Gastrocnemius medialis (tissue), 4 donors: ENCODE results near the gene IGFL1. TPM values are rescaled to one million over a fixed set of nuclear protein-coding genes. Genes with fewer than 3 reads are reported as not detected.

Experiments
- ATAC-seq, 2 donors: fragments of 150-250 bp; one replicate each; pipeline ENCODE4 v1.9.1; 2016
- DNase-seq, 2 donors: peaks; one replicate each; pipeline ENCODE4 v3.0.0-alpha.2; 2019
- H3K27ac ChIP-seq, 4 donors: fragments of 200-600 bp; sonication (generic); 1 replicate in 1 of 4; 2 replicates in 3 of 4; pipeline ENCODE4 v1.5.1; 2016 to 2018; ENCODE audit warnings: mild to moderate bottlenecking in 2 of 4, moderate library complexity in 1 of 4
- H3K27me3 ChIP-seq, 3 donors: fragments of 200-600 bp; sonication (generic) in 2 of 3; 1 replicate in 1 of 3; 2 replicates in 2 of 3; pipeline versions ENCODE4 v1.5.1 to v1.6.0; 2016 to 2019; ENCODE audit warnings: mild to moderate bottlenecking in 1 of 3, moderate library complexity in 1 of 3
- H3K36me3 ChIP-seq, 2 donors: fragments of 200-600 bp; sonication (generic) in 1 of 2; one replicate each; pipeline ENCODE4 v1.5.1; 2017 to 2018
- H3K4me1 ChIP-seq, 2 donors: fragments of 200-600 bp; sonication (generic) in 1 of 2; one replicate each; pipeline ENCODE4 v1.5.1; 2016 to 2017; ENCODE audit warnings: mild to moderate bottlenecking in 2 of 2
- H3K4me3 ChIP-seq, 4 donors: fragments of 200-600 bp; sonication (generic) in 3 of 4; 1 replicate in 1 of 4; 2 replicates in 3 of 4; pipeline ENCODE4 v1.5.1; 2016 to 2019; ENCODE audit warnings: mild to moderate bottlenecking in 2 of 4
- H3K9me3 ChIP-seq, 3 donors: fragments of 200-600 bp; sonication (generic) in 2 of 3; 1 replicate in 1 of 3; 2 replicates in 2 of 3; pipeline ENCODE4 v1.5.1; 2016 to 2019
- POLR2A ChIP-seq, 2 donors: fragments of 450-650 bp; IDR thresholded peaks; one replicate each; pipeline ENCODE4 v1.6.1; 2017; ENCODE audit warnings: antibody characterized with exemption in 2 of 2, mild to moderate bottlenecking in 2 of 2, moderate library complexity in 2 of 2
- in situ Hi-C, 4 donors: fragments of 200-750 bp; cut with MboI; loops; one replicate each; pipeline versions ENCODE4 v1.15.0 to v1.8.0; 2017; ENCODE audit warnings: low sequenced_read_pairs in 4 of 4
- intact Hi-C: fragments of 100-400 bp; cut with DNase I; formaldehyde crosslinking; loops from one replicate; pipeline ENCODE4 v1.15.1; 2023; ENCODE audit warnings: low total_unique reads
- total RNA-seq, 4 donors: library from RNA; depleted of rRNA; stranded (reverse); fragments of >200 nt; gene quantifications; one replicate each; pipeline versions ENCODE4 v1.1.0 to v1.2.3, GENCODE V29; 2016
- TF ChIP-seq, protein P1 (sequence below), 5 experiments: fragments of 450-650 bp in 3 of 5; fragments of 200-600 bp in 2 of 5; sonication (generic) in 2 of 5; IDR thresholded peaks in 4 of 5; conservative IDR thresholded peaks in 1 of 5; 1 replicate in 4 of 5; 2 replicates in 1 of 5; pipeline ENCODE4 v1.5.1; 2016 to 2019; ENCODE audit warnings: antibody characterized with exemption in 5 of 5, mild to moderate bottlenecking in 3 of 5, moderate library complexity in 3 of 5

Gene IGFL1
- total RNA-seq, 4 donors from 2014 or later: not detected

DNA sequence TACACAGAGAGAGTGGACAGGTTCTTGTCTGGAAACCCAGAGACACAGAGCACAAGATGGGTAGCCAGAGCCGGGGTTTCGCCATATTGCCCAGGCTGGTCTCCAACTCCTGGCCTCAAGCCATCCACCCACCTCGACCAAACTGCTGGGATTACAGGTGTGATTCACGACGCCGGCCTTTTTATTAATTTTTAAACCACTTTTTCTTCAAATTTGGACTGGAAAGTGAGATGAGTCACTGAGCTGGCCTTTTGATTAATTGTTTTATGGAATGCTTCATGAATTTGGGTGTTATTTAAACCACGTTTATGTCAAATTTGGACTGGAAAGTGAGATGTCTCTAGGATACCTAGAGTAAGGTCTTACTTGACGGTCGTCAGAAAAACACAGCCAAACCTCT lies 12.1 kb upstream of the IGFL1 start:
- in situ Hi-C loops: no loop called here
- H3K4me3 ChIP-seq: no peak overlapping the region

DNA sequence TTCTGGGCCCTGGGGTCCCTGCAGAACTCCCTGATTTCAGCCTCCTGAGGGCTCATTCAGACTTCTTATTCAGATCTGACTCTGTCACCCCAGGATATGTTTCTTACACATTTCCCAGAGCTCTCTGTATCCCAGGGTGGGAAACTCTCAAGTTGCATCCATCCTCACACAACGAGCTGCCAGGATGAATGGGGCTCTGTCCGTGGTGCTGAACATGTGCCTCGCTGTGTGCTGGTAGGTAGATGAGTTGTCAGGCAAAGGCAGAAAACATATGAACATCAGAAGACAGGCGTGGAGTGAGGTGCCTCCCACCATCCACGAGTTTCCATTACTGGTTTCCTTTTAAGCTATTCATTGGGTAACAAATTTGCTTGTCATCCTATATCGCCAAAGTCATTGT lies 11.4 kb upstream of the IGFL1 start:
- ATAC-seq (no peak), DNase-seq (no peak)
- no peak overlapping the region for H3K27ac ChIP-seq
- intact Hi-C loops: no loop called here
- in situ Hi-C loops: no loop called here
- H3K4me3 ChIP-seq: no peak overlapping the region
- H3K9me3 ChIP-seq: no peaks in the 10 kb centered on the region
- no peak for TF ChIP-seq POLR2A (IDR thresholded peaks at IDR 0.05)
- TF ChIP-seq, protein P1, sequence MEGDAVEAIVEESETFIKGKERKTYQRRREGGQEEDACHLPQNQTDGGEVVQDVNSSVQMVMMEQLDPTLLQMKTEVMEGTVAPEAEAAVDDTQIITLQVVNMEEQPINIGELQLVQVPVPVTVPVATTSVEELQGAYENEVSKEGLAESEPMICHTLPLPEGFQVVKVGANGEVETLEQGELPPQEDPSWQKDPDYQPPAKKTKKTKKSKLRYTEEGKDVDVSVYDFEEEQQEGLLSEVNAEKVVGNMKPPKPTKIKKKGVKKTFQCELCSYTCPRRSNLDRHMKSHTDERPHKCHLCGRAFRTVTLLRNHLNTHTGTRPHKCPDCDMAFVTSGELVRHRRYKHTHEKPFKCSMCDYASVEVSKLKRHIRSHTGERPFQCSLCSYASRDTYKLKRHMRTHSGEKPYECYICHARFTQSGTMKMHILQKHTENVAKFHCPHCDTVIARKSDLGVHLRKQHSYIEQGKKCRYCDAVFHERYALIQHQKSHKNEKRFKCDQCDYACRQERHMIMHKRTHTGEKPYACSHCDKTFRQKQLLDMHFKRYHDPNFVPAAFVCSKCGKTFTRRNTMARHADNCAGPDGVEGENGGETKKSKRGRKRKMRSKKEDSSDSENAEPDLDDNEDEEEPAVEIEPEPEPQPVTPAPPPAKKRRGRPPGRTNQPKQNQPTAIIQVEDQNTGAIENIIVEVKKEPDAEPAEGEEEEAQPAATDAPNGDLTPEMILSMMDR (IDR thresholded peaks at IDR 0.05 in 4 of 5, conservative IDR thresholded peaks at IDR 0.05 in 1 of 5): no peak
- peaks cover 0 to 8% (median 0%) of the 10 kb centered on the region in 3 donors for H3K27me3 ChIP-seq
- peaks cover 6 to 13% of the 10 kb centered on the region in 2 donors for H3K4me1 ChIP-seq
- H3K36me3 ChIP-seq: no peaks in the 10 kb centered on the region

More for the DNA sequence above, 12.1 kb upstream of the IGFL1 start:
- no peak for DNase-seq
- Histone ChIP-seq H3K36me3 (no peaks in the 10 kb centered on the region), H3K27me3 (peaks cover 0 to 8% (median 0%) of the 10 kb centered on the region in 3 donors), H3K4me1 (peaks cover 6 to 11% of the 10 kb centered on the region in 2 donors), H3K27ac (no peak overlapping the region), H3K9me3 (no peaks in the 10 kb centered on the region)
- intact Hi-C loops: no loop called here
- no peak for TF ChIP-seq POLR2A (IDR thresholded peaks at IDR 0.05)
- TF ChIP-seq, protein P1 (IDR thresholded peaks at IDR 0.05 in 4 of 5, conservative IDR thresholded peaks at IDR 0.05 in 1 of 5): no peak
- no peak for ATAC-seq

DNA sequence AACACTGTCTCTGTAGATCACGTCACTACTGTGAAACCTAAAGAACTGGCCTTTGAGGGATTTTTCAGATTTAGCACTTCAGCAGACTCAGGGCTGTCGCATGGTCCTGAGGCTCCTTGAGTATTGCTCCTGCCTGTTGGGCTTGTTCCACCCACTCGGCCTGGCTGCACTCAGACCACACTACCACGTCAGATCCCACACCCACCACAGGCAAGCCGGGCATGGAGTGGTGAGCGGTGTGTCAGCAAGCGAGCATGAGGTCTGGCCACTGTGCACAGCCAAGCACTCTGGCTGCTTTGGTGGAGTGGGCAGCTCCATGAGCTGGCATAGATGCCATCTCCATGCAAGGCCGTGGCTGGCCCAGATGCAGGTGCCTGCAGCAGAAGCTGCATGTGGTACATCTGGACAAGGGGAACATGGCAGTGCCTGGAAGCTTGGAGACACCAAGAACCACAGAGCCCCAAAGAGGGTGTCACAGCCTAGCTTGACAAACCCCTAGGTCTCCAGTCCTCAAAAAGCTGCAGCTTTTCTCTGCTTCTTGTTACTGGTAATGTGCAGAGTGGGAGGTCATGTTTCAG lies 9.4 kb upstream of the IGFL1 start:
- H3K4me1 ChIP-seq: peaks cover 6 to 13% of the 10 kb centered on the region in 2 donors
- ATAC-seq (no peak), DNase-seq (no peak)
- intact Hi-C loops: no loop called here
- H3K4me3 ChIP-seq: no peak overlapping the region
- no peaks in the 10 kb centered on the region for H3K9me3 ChIP-seq
- TF ChIP-seq, protein P1 (IDR thresholded peaks at IDR 0.05 in 4 of 5, conservative IDR thresholded peaks at IDR 0.05 in 1 of 5): no peak
- TF ChIP-seq POLR2A (IDR thresholded peaks at IDR 0.05): no peak
- H3K27me3 ChIP-seq: peaks cover 0 to 12% (median 5%) of the 10 kb centered on the region in 3 donors
- in situ Hi-C loops: no loop called here
- no peaks in the 10 kb centered on the region for H3K36me3 ChIP-seq
- no peak overlapping the region for H3K27ac ChIP-seq

DNA sequence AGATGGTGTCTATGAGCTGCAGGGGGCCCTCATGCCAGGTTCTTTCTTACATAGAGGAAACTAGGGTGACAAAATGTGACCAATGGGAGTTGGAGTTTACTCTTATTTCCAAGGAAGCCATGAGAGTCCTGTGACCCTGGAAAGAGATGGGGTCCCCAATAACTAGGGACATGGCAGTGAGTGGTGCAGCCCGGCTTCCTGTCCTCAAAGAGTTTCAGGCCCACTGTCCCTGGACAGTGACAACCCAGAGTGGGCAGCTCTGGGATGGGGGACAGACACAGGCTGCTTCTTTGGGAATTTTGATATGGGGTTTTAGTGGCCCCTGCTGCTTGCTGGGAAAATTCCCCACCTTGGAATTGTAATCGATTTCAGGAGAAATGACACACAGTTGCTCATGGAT lies 8.4 kb upstream of the IGFL1 start:
- no peaks in the 10 kb centered on the region for H3K9me3 ChIP-seq
- ATAC-seq (no peak), DNase-seq (no peak)
- peaks cover 6 to 13% of the 10 kb centered on the region in 2 donors for H3K4me1 ChIP-seq
- H3K27me3 ChIP-seq: peaks cover 0 to 16% (median 9%) of the 10 kb centered on the region in 3 donors
- H3K4me3 ChIP-seq: no peak overlapping the region
- no peaks in the 10 kb centered on the region for H3K36me3 ChIP-seq
- H3K27ac ChIP-seq: no peak overlapping the region
- TF ChIP-seq, protein P1 (IDR thresholded peaks at IDR 0.05 in 4 of 5, conservative IDR thresholded peaks at IDR 0.05 in 1 of 5): no peak
- no peak for TF ChIP-seq POLR2A (IDR thresholded peaks at IDR 0.05)
- in situ Hi-C loops (no loop called here), intact Hi-C loops (no loop called here)
